GM18858 (cell line): ENCODE measurements around the gene SCTR.

Experiments used
- ATAC-seq: cut with Tn5 transposase; IDR thresholded peaks from one replicate; pipeline ENCODE4 v1.9.1; 2021; ENCODE audit not compliant: unreplicated experiment

Gene SCTR

GRCh38 chr2:119475857-119476244, 48.4 kb downstream of the SCTR start:
- ATAC-seq: no peak

GRCh38 chr2:119475225-119475856, 48.9 kb downstream of the SCTR start:
- ATAC-seq: no peak

GRCh38 chr2:119474371-119475224, 49.7 kb downstream of the SCTR start:
- no peak for ATAC-seq

- ATAC-seq: no peak
Observed at GRCh38 chr2:119473621-119474370, 50.5 kb downstream of the SCTR start.

GRCh38 chr2:119472749-119473148, 51.5 kb downstream of the SCTR start:
- no peak for ATAC-seq

GRCh38 chr2:119469661-119470297, 54.5 kb downstream of the SCTR start:
- ATAC-seq: no peak

- no peak for ATAC-seq
Observed at GRCh38 chr2:119469131-119469530, 55.2 kb downstream of the SCTR start.

- no peak for ATAC-seq
Observed at GRCh38 chr2:119468154-119468955, 55.9 kb downstream of the SCTR start.

- ATAC-seq: no peak
Observed at GRCh38 chr2:119466373-119466772, 57.9 kb downstream of the SCTR start.

GRCh38 chr2:119465687-119466086, 58.6 kb downstream of the SCTR start:
- no peak for ATAC-seq

GRCh38 chr2:119464981-119465380, 59.3 kb downstream of the SCTR start:
- no peak for ATAC-seq

GRCh38 chr2:119463990-119464389, 60.3 kb downstream of the SCTR start:
- no peak for ATAC-seq

GRCh38 chr2:119463136-119463535, 61.1 kb downstream of the SCTR start:
- ATAC-seq: no peak

- ATAC-seq: no peak
Observed at GRCh38 chr2:119462574-119462973, 61.7 kb downstream of the SCTR start.

GRCh38 chr2:119461811-119462210, 62.5 kb downstream of the SCTR start:
- ATAC-seq: no peak

GRCh38 chr2:119460076-119460475, 64.2 kb downstream of the SCTR start:
- no peak for ATAC-seq

- ATAC-seq: no peak
Observed at GRCh38 chr2:119455066-119455718, 69.1 kb downstream of the SCTR start.

- ATAC-seq: no peak
Observed at GRCh38 chr2:119453972-119454593, 70.2 kb downstream of the SCTR start.

- no peak for ATAC-seq
Observed at GRCh38 chr2:119451336-119452050, 72.8 kb downstream of the SCTR start.
